ENCODE data around the gene ANKEF1.

The ANKEF1 gene

DNA sequence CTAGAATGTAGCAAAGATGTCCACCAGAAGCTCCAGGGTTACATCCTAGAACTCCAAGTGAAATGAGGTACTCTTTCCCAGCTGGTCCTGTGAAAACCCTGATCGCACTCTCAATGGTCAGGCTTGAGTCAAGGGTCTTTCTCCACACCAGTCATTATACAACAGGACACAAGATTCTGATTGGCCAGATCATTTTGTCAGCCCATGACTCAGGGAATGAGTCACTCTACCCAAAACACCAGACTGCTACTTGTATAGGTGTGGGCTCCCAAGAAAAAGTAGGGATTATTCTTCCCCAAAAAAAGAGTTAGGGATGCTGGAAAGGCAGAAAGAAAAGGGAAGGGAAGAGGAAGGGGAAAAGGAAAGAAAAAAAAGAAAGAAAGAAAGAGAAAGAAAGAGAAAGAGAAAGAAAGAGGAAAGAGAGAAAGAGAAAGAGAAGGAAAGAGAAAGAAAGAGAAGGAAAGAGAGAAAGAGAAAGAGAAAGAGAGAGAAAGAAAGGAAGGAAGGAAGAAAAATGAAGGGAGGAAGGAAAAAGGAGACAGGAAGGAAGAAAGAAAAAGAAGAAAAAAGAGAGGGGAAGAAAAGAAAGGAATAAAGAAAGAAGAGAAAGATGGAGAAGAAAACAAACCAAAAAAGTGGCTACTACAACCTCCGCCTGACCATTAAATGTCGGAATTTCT, 30.5 kb downstream of the ANKEF1 start:
- H3K27me3 ChIP-seq (ENCODE audit: control insufficient read depth, insufficient read depth, low read length), result no peaks in the 10 kb centered on the region
- H3K27ac ChIP-seq (ENCODE audit: low read depth, low read length), result no peak overlapping the region
- H3K4me1 ChIP-seq (ENCODE audit: control insufficient read depth, insufficient read depth, low read length), result no peaks in the 10 kb centered on the region
- H3K36me3 ChIP-seq (ENCODE audit: control insufficient read depth, insufficient read depth, low read length), result no peaks in the 10 kb centered on the region
- no peaks in the 10 kb centered on the region for H3K9me3 ChIP-seq (ENCODE audit: control insufficient read depth, insufficient read depth, low read length)
- no peak overlapping the region for H3K4me3 ChIP-seq (ENCODE audit: low read depth, low read length)
- H3K9ac ChIP-seq (ENCODE audit: low read depth, low read length), result no peak overlapping the region

DNA sequence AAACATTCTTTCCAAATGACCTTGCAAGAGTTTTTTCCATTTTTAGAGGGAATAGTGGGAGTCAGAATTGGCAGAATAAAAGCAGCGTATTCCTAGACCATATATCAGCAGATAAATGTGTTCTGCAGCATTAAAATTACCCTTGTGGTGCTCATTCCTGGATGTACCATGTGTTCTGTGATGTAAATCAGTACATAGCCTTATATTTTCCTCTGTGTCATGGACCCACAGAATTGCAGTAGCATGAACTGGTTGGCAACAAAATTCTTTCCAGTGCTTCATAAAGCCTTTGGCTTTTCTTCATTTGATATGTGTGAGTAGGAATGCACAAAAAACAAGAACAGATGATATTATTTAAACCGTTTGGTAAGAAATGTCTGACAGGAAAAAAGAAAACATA, 32.5 kb downstream of the ANKEF1 start:
- Histone ChIP-seq H3K27ac (ENCODE audit: low read depth, low read length) (no peak overlapping the region), H3K9me3 (ENCODE audit: control insufficient read depth, insufficient read depth, low read length) (no peaks in the 10 kb centered on the region), H3K36me3 (ENCODE audit: control insufficient read depth, insufficient read depth, low read length) (no peaks in the 10 kb centered on the region), H3K9ac (ENCODE audit: low read depth, low read length) (no peak overlapping the region), H3K27me3 (ENCODE audit: control insufficient read depth, insufficient read depth, low read length) (no peaks in the 10 kb centered on the region), H3K4me1 (ENCODE audit: control insufficient read depth, insufficient read depth, low read length) (no peaks in the 10 kb centered on the region), H3K4me3 (ENCODE audit: low read depth, low read length) (no peak overlapping the region)

GRCh38 chr20:10074513-10074912, 39.7 kb downstream of the ANKEF1 start:
- Histone ChIP-seq H3K4me3 (ENCODE audit: low read depth, low read length) (no peak overlapping the region), H3K4me1 (ENCODE audit: control insufficient read depth, insufficient read depth, low read length) (no peaks in the 10 kb centered on the region), H3K27ac (ENCODE audit: low read depth, low read length) (no peak overlapping the region)

DNA sequence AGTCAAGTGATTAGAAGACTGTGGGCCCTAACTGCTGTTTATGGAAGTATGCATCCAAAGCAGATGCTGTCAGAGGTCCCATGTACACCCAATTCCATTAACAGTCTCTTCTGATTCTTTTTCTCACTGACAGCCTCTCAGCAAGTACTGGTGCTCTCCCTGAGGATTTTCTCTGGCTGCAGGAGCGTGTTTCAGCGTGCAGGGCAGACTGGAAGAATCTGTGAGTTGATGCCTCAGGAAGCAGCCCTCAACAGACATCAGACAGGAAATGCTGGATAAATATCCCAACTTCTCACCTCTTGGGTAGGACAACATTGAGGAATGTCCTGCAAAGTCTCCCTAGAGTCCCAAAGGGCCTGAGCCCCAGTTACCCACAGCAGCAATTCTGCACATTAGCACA, 40.8 kb downstream of the ANKEF1 start:
- H3K9ac ChIP-seq (ENCODE audit: low read depth, low read length), result no peak overlapping the region
- H3K9me3 ChIP-seq (ENCODE audit: control insufficient read depth, insufficient read depth, low read length), result no peaks in the 10 kb centered on the region
- no peaks in the 10 kb centered on the region for H3K4me1 ChIP-seq (ENCODE audit: control insufficient read depth, insufficient read depth, low read length)
- no peak overlapping the region for H3K27ac ChIP-seq (ENCODE audit: low read depth, low read length)
- H3K4me3 ChIP-seq (ENCODE audit: low read depth, low read length), result no peak overlapping the region
- no peaks in the 10 kb centered on the region for H3K36me3 ChIP-seq (ENCODE audit: control insufficient read depth, insufficient read depth, low read length)
- H3K27me3 ChIP-seq (ENCODE audit: control insufficient read depth, insufficient read depth, low read length), result no peaks in the 10 kb centered on the region

More at GRCh38 chr20:10074513-10074912, 39.7 kb downstream of the ANKEF1 start:
- Histone ChIP-seq H3K9me3 (ENCODE audit: control insufficient read depth, insufficient read depth, low read length) (no peaks in the 10 kb centered on the region), H3K9ac (ENCODE audit: low read depth, low read length) (no peak overlapping the region), H3K36me3 (ENCODE audit: control insufficient read depth, insufficient read depth, low read length) (no peaks in the 10 kb centered on the region), H3K27me3 (ENCODE audit: control insufficient read depth, insufficient read depth, low read length) (no peaks in the 10 kb centered on the region)

DNA sequence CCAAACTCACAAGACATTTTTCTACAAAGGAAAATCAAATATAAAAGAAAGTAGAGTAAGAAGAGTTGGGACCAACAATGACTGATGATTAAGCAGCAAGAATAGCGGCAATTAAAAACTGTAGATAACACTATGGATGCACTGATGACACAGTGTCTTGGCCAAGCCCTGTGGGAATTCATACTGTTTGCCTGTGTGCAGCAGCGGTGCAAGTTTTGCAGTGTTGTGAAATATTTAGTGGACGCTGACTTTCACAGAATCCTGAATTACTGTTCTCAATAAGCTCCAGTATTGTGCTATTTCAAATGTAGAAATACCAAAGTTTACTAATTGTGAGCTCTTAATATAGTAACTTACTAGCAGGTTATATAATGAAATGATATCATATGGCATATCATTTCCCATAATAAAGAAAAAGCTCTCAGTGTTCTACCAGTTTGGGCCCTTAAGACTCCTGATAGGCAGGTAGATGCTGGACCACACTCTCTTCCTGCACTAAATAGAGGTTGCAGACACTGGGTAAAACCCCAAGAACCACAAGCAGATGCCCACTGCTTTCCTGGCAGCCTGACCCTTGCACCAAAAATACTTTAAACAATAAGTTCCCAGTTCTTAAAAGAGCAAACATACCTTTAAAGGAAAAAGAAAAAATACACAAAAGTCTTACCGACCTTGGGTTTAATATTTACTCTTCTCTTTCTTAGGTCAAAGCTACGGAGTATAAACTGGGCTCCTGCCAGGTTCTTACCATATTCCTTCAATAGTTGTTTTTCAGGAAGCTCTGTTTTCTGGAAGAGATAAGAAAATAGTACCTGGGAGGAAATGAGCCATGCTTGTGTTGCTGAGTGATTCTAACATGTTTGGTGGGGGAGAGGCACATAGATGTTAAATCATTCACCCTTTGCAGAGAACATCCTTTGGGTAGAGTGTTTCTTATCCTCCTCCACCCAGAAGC, 41.6 kb downstream of the ANKEF1 start:
- Histone ChIP-seq H3K9ac (ENCODE audit: low read depth, low read length) (no peak overlapping the region), H3K27me3 (ENCODE audit: control insufficient read depth, insufficient read depth, low read length) (no peaks in the 10 kb centered on the region), H3K36me3 (ENCODE audit: control insufficient read depth, insufficient read depth, low read length) (no peaks in the 10 kb centered on the region), H3K4me3 (ENCODE audit: low read depth, low read length) (no peak overlapping the region), H3K27ac (ENCODE audit: low read depth, low read length) (no peak overlapping the region), H3K4me1 (ENCODE audit: control insufficient read depth, insufficient read depth, low read length) (no peaks in the 10 kb centered on the region), H3K9me3 (ENCODE audit: control insufficient read depth, insufficient read depth, low read length) (no peaks in the 10 kb centered on the region)

DNA sequence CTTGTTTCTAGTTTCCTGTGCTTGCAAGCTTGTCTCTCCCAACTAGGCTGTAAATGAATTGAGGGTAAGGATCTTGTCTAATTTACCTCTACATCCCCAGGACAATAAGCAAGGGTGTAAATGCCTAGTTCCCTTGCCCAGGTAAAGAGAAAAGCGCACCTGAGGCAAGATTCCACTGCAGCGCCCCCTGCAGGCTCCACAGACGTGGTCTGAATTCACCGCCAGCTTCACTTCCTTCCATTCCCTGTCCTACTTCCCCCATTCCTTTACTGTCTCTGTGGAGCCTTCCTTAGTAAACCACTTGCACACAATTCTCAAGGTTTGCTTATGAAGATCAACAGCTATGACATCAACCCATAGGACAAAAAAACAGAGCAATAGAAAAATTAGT, 42.3 kb downstream of the ANKEF1 start:
- Histone ChIP-seq H3K36me3 (ENCODE audit: control insufficient read depth, insufficient read depth, low read length) (no peaks in the 10 kb centered on the region), H3K27me3 (ENCODE audit: control insufficient read depth, insufficient read depth, low read length) (no peaks in the 10 kb centered on the region), H3K9ac (ENCODE audit: low read depth, low read length) (no peak overlapping the region), H3K4me3 (ENCODE audit: low read depth, low read length) (no peak overlapping the region), H3K9me3 (ENCODE audit: control insufficient read depth, insufficient read depth, low read length) (no peaks in the 10 kb centered on the region), H3K4me1 (ENCODE audit: control insufficient read depth, insufficient read depth, low read length) (no peaks in the 10 kb centered on the region), H3K27ac (ENCODE audit: low read depth, low read length) (no peak overlapping the region)

GRCh38 chr20:10077886-10078285, 43.1 kb downstream of the ANKEF1 start:
- Histone ChIP-seq H3K4me1 (ENCODE audit: control insufficient read depth, insufficient read depth, low read length) (no peaks in the 10 kb centered on the region), H3K4me3 (ENCODE audit: low read depth, low read length) (no peak overlapping the region), H3K9ac (ENCODE audit: low read depth, low read length) (no peak overlapping the region), H3K9me3 (ENCODE audit: control insufficient read depth, insufficient read depth, low read length) (no peaks in the 10 kb centered on the region), H3K27ac (ENCODE audit: low read depth, low read length) (no peak overlapping the region), H3K27me3 (ENCODE audit: control insufficient read depth, insufficient read depth, low read length) (no peaks in the 10 kb centered on the region), H3K36me3 (ENCODE audit: control insufficient read depth, insufficient read depth, low read length) (no peaks in the 10 kb centered on the region)

GRCh38 chr20:10078403-10078802, 43.6 kb downstream of the ANKEF1 start:
- no peak overlapping the region for H3K27ac ChIP-seq (ENCODE audit: low read depth, low read length)
- H3K27me3 ChIP-seq (ENCODE audit: control insufficient read depth, insufficient read depth, low read length), result no peaks in the 10 kb centered on the region
- H3K9me3 ChIP-seq (ENCODE audit: control insufficient read depth, insufficient read depth, low read length), result no peaks in the 10 kb centered on the region
- no peaks in the 10 kb centered on the region for H3K4me1 ChIP-seq (ENCODE audit: control insufficient read depth, insufficient read depth, low read length)
- no peak overlapping the region for H3K4me3 ChIP-seq (ENCODE audit: low read depth, low read length)
- H3K9ac ChIP-seq (ENCODE audit: low read depth, low read length), result no peak overlapping the region
- H3K36me3 ChIP-seq (ENCODE audit: control insufficient read depth, insufficient read depth, low read length), result no peaks in the 10 kb centered on the region

- Histone ChIP-seq H3K27ac (ENCODE audit: low read depth, low read length) (no peak overlapping the region), H3K4me1 (ENCODE audit: control insufficient read depth, insufficient read depth, low read length) (no peaks in the 10 kb centered on the region), H3K9ac (ENCODE audit: low read depth, low read length) (no peak overlapping the region)
Observed at GRCh38 chr20:10079964-10080363, 45.2 kb downstream of the ANKEF1 start.

GRCh38 chr20:10080574-10080973, 45.8 kb downstream of the ANKEF1 start:
- Histone ChIP-seq H3K27ac (ENCODE audit: low read depth, low read length) (no peak overlapping the region), H3K36me3 (ENCODE audit: control insufficient read depth, insufficient read depth, low read length) (no peaks in the 10 kb centered on the region), H3K4me3 (ENCODE audit: low read depth, low read length) (no peak overlapping the region), H3K4me1 (ENCODE audit: control insufficient read depth, insufficient read depth, low read length) (no peaks in the 10 kb centered on the region), H3K9ac (ENCODE audit: low read depth, low read length) (no peak overlapping the region), H3K9me3 (ENCODE audit: control insufficient read depth, insufficient read depth, low read length) (no peaks in the 10 kb centered on the region), H3K27me3 (ENCODE audit: control insufficient read depth, insufficient read depth, low read length) (no peaks in the 10 kb centered on the region)

More at GRCh38 chr20:10079964-10080363, 45.2 kb downstream of the ANKEF1 start:
- Histone ChIP-seq H3K27me3 (ENCODE audit: control insufficient read depth, insufficient read depth, low read length) (no peaks in the 10 kb centered on the region), H3K4me3 (ENCODE audit: low read depth, low read length) (no peak overlapping the region), H3K9me3 (ENCODE audit: control insufficient read depth, insufficient read depth, low read length) (no peaks in the 10 kb centered on the region), H3K36me3 (ENCODE audit: control insufficient read depth, insufficient read depth, low read length) (no peaks in the 10 kb centered on the region)

Data from HUES48 (cell line).